Astrocyte (in vitro differentiated cells and primary cell): Measurements from ENCODE around the gene HJURP. TPM values are rescaled to one million over a fixed set of nuclear protein-coding genes. Genes with fewer than 3 reads are reported as not detected.

Source experiments
- DNase-seq: peaks from one replicate; pipeline ENCODE4 v3.0.0-alpha.2; 2010; ENCODE audit warnings: low read depth
- FAIRE-seq: peaks from 2 replicates; lab custom pipeline; 2011; peaks lifted over from hg19 to GRCh38; lab: Jason Lieb, UNC
- H2AFZ ChIP-seq: 2 replicates; pipeline ENCODE4 v1.6.0; 2012; ENCODE audit warnings: low read depth, low read length, inconsistent platforms
- H3K27ac ChIP-seq: 2 replicates; pipeline ENCODE4 v1.5.1; 2011; ENCODE audit warnings: low read depth, low read length, inconsistent platforms
- H3K27me3 ChIP-seq: 2 replicates; pipeline ENCODE4 v1.6.0; 2011; ENCODE audit warnings: low read length, inconsistent platforms; ENCODE audit not compliant: insufficient read depth
- H3K36me3 ChIP-seq: 2 replicates; pipeline ENCODE4 v1.5.1; 2011; ENCODE audit warnings: low read length, inconsistent platforms; ENCODE audit not compliant: insufficient read depth
- H3K4me1 ChIP-seq: 2 replicates; pipeline ENCODE4 v1.5.1; 2011; ENCODE audit warnings: low read length, inconsistent platforms; ENCODE audit not compliant: insufficient read depth
- H3K4me2 ChIP-seq: 2 replicates; pipeline ENCODE4 v1.6.0; 2012; ENCODE audit warnings: low read length, inconsistent platforms
- H3K4me3 ChIP-seq: 2 replicates; pipeline ENCODE4 v1.5.1; 2011; ENCODE audit warnings: low read depth, mild to moderate bottlenecking, low read length, inconsistent platforms; ENCODE audit not compliant: insufficient read depth
- H3K79me2 ChIP-seq: 2 replicates; pipeline ENCODE4 v1.6.0; 2012; ENCODE audit warnings: mild to moderate bottlenecking, low read length, inconsistent platforms; ENCODE audit not compliant: insufficient read depth
- H3K9ac ChIP-seq: 2 replicates; pipeline ENCODE4 v1.6.0; 2012; ENCODE audit warnings: mild to moderate bottlenecking, low read length, inconsistent platforms
- H3K9me3 ChIP-seq: 2 replicates; pipeline ENCODE4 v1.5.1; 2012; ENCODE audit warnings: low read depth, mild to moderate bottlenecking, low read length, inconsistent platforms; ENCODE audit not compliant: insufficient read depth
- H4K20me1 ChIP-seq: 2 replicates; pipeline ENCODE4 v1.6.0; 2012; ENCODE audit warnings: low read length, inconsistent platforms; ENCODE audit not compliant: insufficient read depth
- H3K27ac Mint-ChIP-seq: one replicate; pipeline ENCODE4 v1.8.0; 2021; ENCODE audit warnings: mild to moderate bottlenecking, mixed read lengths; ENCODE audit not compliant: unreplicated experiment
- H3K27me3 Mint-ChIP-seq: one replicate; pipeline ENCODE4 v1.8.0; 2021; ENCODE audit warnings: low read depth, mixed read lengths; ENCODE audit not compliant: unreplicated experiment
- H3K36me3 Mint-ChIP-seq: one replicate; pipeline ENCODE4 v1.8.0; 2021; ENCODE audit warnings: low read depth, mixed read lengths; ENCODE audit not compliant: unreplicated experiment
- H3K4me1 Mint-ChIP-seq: one replicate; pipeline ENCODE4 v1.8.0; 2021; ENCODE audit warnings: low read depth, mixed read lengths; ENCODE audit not compliant: unreplicated experiment
- H3K4me3 Mint-ChIP-seq: one replicate; pipeline ENCODE4 v1.8.0; 2021; ENCODE audit warnings: mild to moderate bottlenecking, moderate library complexity, mixed read lengths; ENCODE audit not compliant: unreplicated experiment
- H3K9me3 Mint-ChIP-seq: one replicate; pipeline ENCODE4 v1.8.0; 2021; ENCODE audit warnings: mild to moderate bottlenecking, mixed read lengths; ENCODE audit not compliant: unreplicated experiment
- CTCF ChIP-seq: IDR thresholded peaks from 2 replicates; pipeline ENCODE4 v1.5.1; 2011; ENCODE audit warnings: low read depth, mild to moderate bottlenecking, inconsistent platforms, low read length, moderate library complexity; ENCODE audit not compliant: insufficient read depth
- EZH2 ChIP-seq: IDR thresholded peaks from 2 replicates; pipeline ENCODE4 v1.6.1; 2012; ENCODE audit warnings: mild to moderate bottlenecking, low read length, inconsistent platforms; ENCODE audit not compliant: insufficient read depth
- total RNA-seq: library from RNA; stranded (reverse); gene quantifications from 2 replicates; pipeline ENCODE4 v1.2.1, GENCODE V29; 2021

Gene HJURP
- total RNA-seq, 1 donor from 2014 or later = 5.9 TPM

DNA sequence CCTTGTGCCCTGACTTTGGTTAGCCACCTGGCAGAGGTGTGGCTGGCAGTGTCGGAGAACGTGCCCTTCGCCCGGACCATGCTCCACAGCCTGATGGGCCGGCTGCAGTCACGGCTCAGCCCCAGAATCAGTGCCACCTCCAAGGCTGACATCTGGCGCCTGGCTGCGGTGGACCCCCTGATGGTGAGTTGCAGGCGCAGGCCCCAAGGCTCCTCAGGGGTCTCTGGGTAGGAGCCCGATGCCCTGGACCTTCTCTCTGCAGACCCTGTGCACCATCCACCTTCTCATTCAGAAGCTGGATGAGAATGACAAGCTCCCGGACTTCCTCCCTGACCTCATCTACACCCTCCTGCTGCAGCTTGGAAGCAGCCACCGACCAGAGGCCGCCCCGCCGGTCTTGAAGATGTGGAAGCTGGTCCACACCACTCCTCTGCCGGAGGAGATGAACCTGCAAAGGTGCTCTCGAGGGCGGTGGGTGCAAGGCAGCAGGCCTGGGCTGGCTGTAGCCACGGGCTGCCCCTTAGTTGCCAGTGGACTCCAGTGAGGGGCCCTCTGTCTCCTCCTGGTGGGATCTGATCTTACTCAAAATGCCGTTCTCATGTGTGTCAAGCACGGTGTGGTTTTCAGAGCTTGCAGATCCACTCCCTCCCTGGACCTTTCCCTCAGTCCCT lies 32.1 kb downstream of the HJURP start:
- Mint-ChIP-seq H3K4me1 (no peaks in the 10 kb centered on the region), H3K27ac (no peak overlapping the region), H3K27me3 (peaks cover 20% of the 10 kb centered on the region), H3K36me3 (no peaks in the 10 kb centered on the region), H3K4me3 (no peak overlapping the region), H3K9me3 (no peaks in the 10 kb centered on the region)
- no peak for TF ChIP-seq CTCF
- TF ChIP-seq EZH2 = no peak
- Histone ChIP-seq H3K27ac (no peak overlapping the region), H2AFZ (no peak overlapping the region), H3K4me1 (no peaks in the 10 kb centered on the region), H3K9me3 (no peaks in the 10 kb centered on the region), H3K4me3 (no peak overlapping the region), H3K4me2 (no peak overlapping the region), H3K9ac (no peak overlapping the region), H3K36me3 (no peaks in the 10 kb centered on the region), H3K27me3 (no peaks in the 10 kb centered on the region), H3K79me2 (no peaks in the 10 kb centered on the region), H4K20me1 (no peaks in the 10 kb centered on the region)
- FAIRE-seq (no peak), DNase-seq (no peak)

- TF ChIP-seq CTCF (no peak), EZH2 (no peak)
- Mint-ChIP-seq H3K27me3 (peaks cover 22% of the 10 kb centered on the region), H3K27ac (no peak overlapping the region), H3K9me3 (no peaks in the 10 kb centered on the region), H3K4me3 (no peak overlapping the region), H3K4me1 (no peaks in the 10 kb centered on the region), H3K36me3 (no peaks in the 10 kb centered on the region)
- H3K9me3 ChIP-seq = no peaks in the 10 kb centered on the region
- no peaks in the 10 kb centered on the region for H3K4me1 ChIP-seq
- H3K27me3 ChIP-seq = no peaks in the 10 kb centered on the region
- no peaks in the 10 kb centered on the region for H3K36me3 ChIP-seq
- FAIRE-seq (no peak), DNase-seq (no peak)
- H4K20me1 ChIP-seq = no peaks in the 10 kb centered on the region
- no peak overlapping the region for H3K27ac ChIP-seq
- no peak overlapping the region for H2AFZ ChIP-seq
- H3K9ac ChIP-seq = no peak overlapping the region
- no peak overlapping the region for H3K4me3 ChIP-seq
- H3K79me2 ChIP-seq = no peaks in the 10 kb centered on the region
- no peak overlapping the region for H3K4me2 ChIP-seq
Observed at GRCh38 chr2:233821709-233822100, 32.6 kb downstream of the HJURP start.

DNA sequence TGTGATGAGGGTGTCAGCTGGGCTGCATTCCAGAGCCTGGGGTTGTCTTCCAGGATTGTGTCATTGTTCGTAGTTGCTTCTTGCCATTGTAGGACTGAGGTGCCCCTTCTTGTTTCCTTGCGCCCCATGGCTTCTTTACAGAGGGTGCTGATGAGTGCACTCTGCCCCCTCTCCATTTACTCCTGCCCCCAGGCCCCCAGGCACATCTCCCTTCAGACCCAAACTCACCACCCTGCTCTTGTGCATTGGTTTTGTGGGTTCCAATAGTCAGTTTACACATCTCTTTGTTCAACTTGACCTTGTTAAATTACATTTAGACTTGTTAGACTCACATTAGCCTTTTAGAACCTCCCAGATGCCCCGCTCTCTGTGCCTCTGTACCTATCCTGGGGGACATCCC lies 33.1 kb downstream of the HJURP start:
- H3K4me2 ChIP-seq = no peak overlapping the region
- TF ChIP-seq EZH2 (no peak), CTCF (no peak)
- no peaks in the 10 kb centered on the region for H3K79me2 ChIP-seq
- no peak overlapping the region for H2AFZ ChIP-seq
- H3K9ac ChIP-seq = no peak overlapping the region
- Mint-ChIP-seq H3K36me3 (no peaks in the 10 kb centered on the region), H3K4me3 (no peak overlapping the region), H3K27ac (no peak overlapping the region), H3K4me1 (no peaks in the 10 kb centered on the region), H3K27me3 (peaks cover 22% of the 10 kb centered on the region), H3K9me3 (no peaks in the 10 kb centered on the region)
- no peaks in the 10 kb centered on the region for H3K36me3 ChIP-seq
- H3K9me3 ChIP-seq = no peaks in the 10 kb centered on the region
- FAIRE-seq (no peak), DNase-seq (no peak)
- no peaks in the 10 kb centered on the region for H3K27me3 ChIP-seq
- H3K4me1 ChIP-seq = no peaks in the 10 kb centered on the region
- no peak overlapping the region for H3K4me3 ChIP-seq
- H3K27ac ChIP-seq = no peak overlapping the region
- no peaks in the 10 kb centered on the region for H4K20me1 ChIP-seq
